Tibial nerve (tissue), 4 donors: ENCODE measurements around the gene DTX4.

ENCODE experiments used
- CTCF ChIP-seq, 5 experiments: fragments of 200-600 bp in 3 of 5; fragments of 450-650 bp in 2 of 5; sonication (generic) in 3 of 5; IDR thresholded peaks; one replicate each; pipeline ENCODE4 v1.5.1; 2016 to 2019; ENCODE audit warnings: antibody characterized with exemption in 5 of 5, mild to moderate bottlenecking in 3 of 5, moderate library complexity in 2 of 5
- EP300 ChIP-seq, 2 donors: sonication (generic); formaldehyde crosslinking; IDR thresholded peaks; one replicate each; pipeline ENCODE4 v1.6.1; 2017; ENCODE audit warnings: antibody characterized with exemption in 2 of 2, mild to moderate bottlenecking in 1 of 2

- TF ChIP-seq EP300 (IDR thresholded peaks at IDR 0.05) (no peak), CTCF (IDR thresholded peaks at IDR 0.05) (no peak)
These were observed 21.7 kb downstream of the DTX4 start for GRCh38 chr11:59193587-59194130.
